Measurements from ENCODE around the gene SGMS1. TPM values are rescaled to one million over a fixed set of nuclear protein-coding genes. Genes with fewer than 3 reads are reported as not detected.
"Not testable (repeated sequence)": the region's sequence is repeated elsewhere in the genome, so short reads cannot be mapped to it uniquely, and the experiment has no call there.

The SGMS1 gene
- total RNA-seq, 2 experiments from 2014 or later: 11.6 TPM

GRCh38 chr10:50523357-50523756 lies 100.4 kb downstream of the SGMS1 start:
- POLR2A ChIA-PET: no interaction called here
- CTCF ChIA-PET: no interaction called here

- ChIA-PET CTCF (no interaction called here), POLR2A (no interaction called here)
Observed at GRCh38 chr10:50522908-50523307, 100.8 kb downstream of the SGMS1 start.

GRCh38 chr10:50520115-50520514 lies 103.6 kb downstream of the SGMS1 start:
- ChIA-PET CTCF (no interaction called here), POLR2A (no interaction called here)

GRCh38 chr10:50517626-50518025 lies 106.1 kb downstream of the SGMS1 start:
- CTCF ChIA-PET: no interaction called here
- POLR2A ChIA-PET: no interaction called here

- POLR2A ChIA-PET: no interaction called here
- CTCF ChIA-PET: no interaction called here
Observed at GRCh38 chr10:50516171-50516570, 107.6 kb downstream of the SGMS1 start.

GRCh38 chr10:50515420-50515819 lies 108.3 kb downstream of the SGMS1 start:
- POLR2A ChIA-PET: no interaction called here
- CTCF ChIA-PET: no interaction called here

GRCh38 chr10:50514995-50515394 lies 108.8 kb downstream of the SGMS1 start:
- CTCF ChIA-PET: no interaction called here
- POLR2A ChIA-PET: no interaction called here

- POLR2A ChIA-PET: interaction anchor here (1.3 kb wide), 1 partner anchor 117 kb away, joined by 4 read pairs; no protein-coding TSS in a partner anchor
- CTCF ChIA-PET: no interaction called here
Observed at GRCh38 chr10:50513956-50514355, 109.8 kb downstream of the SGMS1 start.

- CTCF ChIA-PET: interaction anchor here (1.2 to 1.3 kb wide), 3 partner anchors 9 to 112 kb away, joined by 3 to 5 read pairs (median 4); no protein-coding TSS in a partner anchor
- POLR2A ChIA-PET: interaction anchor here (0.6 to 1.3 kb wide), 4 partner anchors 14 to 116 kb away, joined by 3 to 16 read pairs (median 4); no protein-coding TSS in a partner anchor
Observed at GRCh38 chr10:50512743-50513416, 110.9 kb downstream of the SGMS1 start.

GRCh38 chr10:50512214-50512595 lies 111.6 kb downstream of the SGMS1 start:
- POLR2A ChIA-PET: interaction anchor here (1.2 to 1.3 kb wide), 2 partner anchors 15 to 112 kb away, joined by 4 to 16 read pairs; no protein-coding TSS in a partner anchor
- CTCF ChIA-PET: interaction anchor here (1.2 to 1.3 kb wide), 3 partner anchors 9 to 112 kb away, joined by 3 to 5 read pairs (median 4); no protein-coding TSS in a partner anchor

GRCh38 chr10:50511492-50512213 lies 112.1 kb downstream of the SGMS1 start:
- POLR2A ChIA-PET: interaction anchor here (0.6 to 1.2 kb wide), 2 partner anchors 113 to 119 kb away, joined by 4 read pairs; no protein-coding TSS in a partner anchor
- CTCF ChIA-PET: interaction anchor here (1.2 to 1.3 kb wide), 2 partner anchors 10 to 72 kb away, joined by 3 to 4 read pairs; no protein-coding TSS in a partner anchor

GRCh38 chr10:50510517-50511473 lies 113.0 kb downstream of the SGMS1 start:
- CTCF ChIA-PET: no interaction called here
- POLR2A ChIA-PET: no interaction called here

- CTCF ChIA-PET: interaction anchor here (0.8 kb wide), 1 partner anchor 22 kb away, joined by 3 read pairs; no protein-coding TSS in a partner anchor
- POLR2A ChIA-PET: interaction anchor here (0.8 to 1.2 kb wide), 4 partner anchors 30 to 116 kb away, joined by 3 to 9 read pairs (median 4); no protein-coding TSS in a partner anchor
Observed at GRCh38 chr10:50508315-50509051, 115.3 kb downstream of the SGMS1 start.

- ChIA-PET POLR2A (no interaction called here), CTCF (interaction anchor here (1.2 kb wide), 1 partner anchor 37 kb away, joined by 3 read pairs; no protein-coding TSS in a partner anchor)
Observed at GRCh38 chr10:50506861-50507573, 116.7 kb downstream of the SGMS1 start.

- CTCF ChIA-PET: no interaction called here
Observed at GRCh38 chr10:50504389-50504788, 119.4 kb downstream of the SGMS1 start.

GRCh38 chr10:50503661-50504320 lies 120.0 kb downstream of the SGMS1 start:
- ChIA-PET POLR2A (no interaction called here), CTCF (no interaction called here)

More at GRCh38 chr10:50504389-50504788, 119.4 kb downstream of the SGMS1 start:
- POLR2A ChIA-PET: no interaction called here

- CTCF ChIA-PET, POLR2A ChIA-PET: not testable (repeated sequence)
Observed at GRCh38 chr10:50503156-50503555, 120.6 kb downstream of the SGMS1 start.
